DND-41 (cell line): ENCODE data around the gene MALRD1.

Experiments used
- ATAC-seq: fragments of 200-7000 bp; cut with Tn5 transposase; 3 replicates; pipeline ENCODE4 v1.9.1; 2021; ENCODE audit warnings: low read depth; ENCODE audit not compliant: insufficient read depth
- DNase-seq: peaks from one replicate; pipeline ENCODE4 v3.0.0-alpha.2; 2020
- H2AFZ ChIP-seq: 2 replicates; pipeline ENCODE4 v1.6.0; 2012; ENCODE audit warnings: low read depth, low read length
- H3K27ac ChIP-seq: 2 replicates; pipeline ENCODE4 v1.5.1; 2012; ENCODE audit warnings: low read length, inconsistent platforms
- H3K27me3 ChIP-seq: fragments of 200-600 bp; sonication (generic); 2 replicates; pipeline ENCODE4 v1.6.0; 2012; ENCODE audit warnings: low read length, mild to moderate bottlenecking, inconsistent platforms; ENCODE audit not compliant: insufficient read depth, poor library complexity
- H3K36me3 ChIP-seq: 2 replicates; pipeline ENCODE4 v1.5.1; 2012; ENCODE audit warnings: low read length, inconsistent platforms; ENCODE audit not compliant: insufficient read depth
- H3K4me1 ChIP-seq: 2 replicates; pipeline ENCODE4 v1.5.1; 2012; ENCODE audit warnings: mild to moderate bottlenecking, low read length; ENCODE audit not compliant: insufficient read depth
- H3K4me2 ChIP-seq: 2 replicates; pipeline ENCODE4 v1.6.0; 2012; ENCODE audit warnings: mild to moderate bottlenecking, moderate library complexity, low read length, inconsistent platforms; ENCODE audit not compliant: insufficient read depth
- H3K4me3 ChIP-seq, 2 experiments: fragments of 200-600 bp in 1 of 2; shearing (Covaris generic) in 1 of 2; 2 replicates each; pipeline ENCODE4 v1.5.1; 2012 to 2016; ENCODE audit warnings: inconsistent platforms in 2 of 2, low read length in 2 of 2, mild to moderate bottlenecking in 2 of 2, low read depth in 1 of 2, moderate library complexity in 1 of 2
- H3K79me2 ChIP-seq: 2 replicates; pipeline ENCODE4 v1.6.0; 2012; ENCODE audit warnings: low read length, inconsistent platforms; ENCODE audit not compliant: insufficient read depth
- H3K9ac ChIP-seq: 2 replicates; pipeline ENCODE4 v1.6.0; 2012; ENCODE audit warnings: low read depth, mild to moderate bottlenecking, inconsistent platforms, low read length, moderate library complexity
- H3K9me3 ChIP-seq: 2 replicates; pipeline ENCODE4 v1.5.1; 2012; ENCODE audit warnings: low read length, moderate library complexity, mild to moderate bottlenecking, inconsistent platforms; ENCODE audit not compliant: insufficient read depth, severe bottlenecking
- H4K20me1 ChIP-seq: 2 replicates; pipeline ENCODE4 v1.6.0; 2012; ENCODE audit warnings: low read length; ENCODE audit not compliant: insufficient read depth
- CTCF ChIP-seq: IDR thresholded peaks from 2 replicates; pipeline ENCODE4 v1.5.1; 2012; ENCODE audit warnings: borderline replicate concordance, low read length, moderate library complexity, mild to moderate bottlenecking; ENCODE audit not compliant: poor library complexity, severe bottlenecking; ENCODE audit errors: extremely low read depth
- EZH2 ChIP-seq: IDR thresholded peaks from 3 replicates; pipeline ENCODE4 v1.6.1; 2012; ENCODE audit warnings: borderline replicate concordance, low read depth, mild to moderate bottlenecking, moderate library complexity, low read length, inconsistent platforms; ENCODE audit not compliant: severe bottlenecking

Gene MALRD1

GRCh38 chr10:19451937-19452336 is 403.3 kb downstream of the MALRD1 start:
- no peak for DNase-seq
- no peaks in the 10 kb centered on the region for H4K20me1 ChIP-seq
- no peaks in the 10 kb centered on the region for H3K36me3 ChIP-seq
- H3K9me3 ChIP-seq: no peaks in the 10 kb centered on the region
- H3K79me2 ChIP-seq: no peaks in the 10 kb centered on the region
- no peak overlapping the region for H3K27ac ChIP-seq
- no peak overlapping the region for H3K4me3 ChIP-seq
- TF ChIP-seq CTCF (no peak), EZH2 (no peak)
- H3K4me2 ChIP-seq: no peak overlapping the region
- ATAC-seq: no peak
- no peaks in the 10 kb centered on the region for H3K27me3 ChIP-seq
- no peak overlapping the region for H2AFZ ChIP-seq
- no peaks in the 10 kb centered on the region for H3K4me1 ChIP-seq
- no peak overlapping the region for H3K9ac ChIP-seq

- Histone ChIP-seq H3K79me2 (no peaks in the 10 kb centered on the region), H3K9me3 (no peaks in the 10 kb centered on the region), H3K4me1 (no peaks in the 10 kb centered on the region), H2AFZ (no peak overlapping the region), H3K36me3 (no peaks in the 10 kb centered on the region), H4K20me1 (no peaks in the 10 kb centered on the region), H3K4me2 (no peak overlapping the region), H3K27me3 (no peaks in the 10 kb centered on the region), H3K27ac (no peak overlapping the region), H3K9ac (no peak overlapping the region), H3K4me3 (no peak overlapping the region)
- ATAC-seq: no peak
- TF ChIP-seq CTCF (no peak), EZH2 (no peak)
- DNase-seq: no peak
These were observed 405.4 kb downstream of the MALRD1 start for GRCh38 chr10:19453967-19454366.

- Histone ChIP-seq H3K9me3 (no peaks in the 10 kb centered on the region), H3K4me3 (no peak overlapping the region), H2AFZ (no peak overlapping the region), H3K4me1 (no peaks in the 10 kb centered on the region), H4K20me1 (no peaks in the 10 kb centered on the region), H3K9ac (no peak overlapping the region), H3K79me2 (no peaks in the 10 kb centered on the region), H3K27me3 (no peaks in the 10 kb centered on the region), H3K36me3 (no peaks in the 10 kb centered on the region), H3K27ac (no peak overlapping the region), H3K4me2 (no peak overlapping the region)
- no peak for TF ChIP-seq CTCF
- no peak for TF ChIP-seq EZH2
- no peak for DNase-seq
- ATAC-seq: no peak
These were observed 413.0 kb downstream of the MALRD1 start for GRCh38 chr10:19461588-19461987.

- H3K79me2 ChIP-seq: no peaks in the 10 kb centered on the region
- no peaks in the 10 kb centered on the region for H3K9me3 ChIP-seq
- no peaks in the 10 kb centered on the region for H4K20me1 ChIP-seq
- no peak for TF ChIP-seq EZH2
- TF ChIP-seq CTCF: no peak
- H3K4me2 ChIP-seq: no peak overlapping the region
- no peaks in the 10 kb centered on the region for H3K27me3 ChIP-seq
- no peaks in the 10 kb centered on the region for H3K4me1 ChIP-seq
- no peak overlapping the region for H3K4me3 ChIP-seq
- ATAC-seq: no peak
- H3K9ac ChIP-seq: no peak overlapping the region
- H2AFZ ChIP-seq: no peak overlapping the region
- DNase-seq: no peak
- H3K36me3 ChIP-seq: no peaks in the 10 kb centered on the region
- no peak overlapping the region for H3K27ac ChIP-seq
These were observed 418.1 kb downstream of the MALRD1 start for GRCh38 chr10:19466709-19467108.
